ENCODE results near the gene ASCC1.

ASCC1 gene

GRCh38 chr10:72186258-72186981, 29.7 kb downstream of the ASCC1 start:
- in situ Hi-C loops (cut with HindIII; ENCODE audit: low sequenced_read_pairs), result no loop called here
- DNase-seq (ENCODE audit: low read depth), result no peak
- TF ChIP-seq CTCF (IDR thresholded peaks at IDR 0.05; ENCODE audit: low read depth, low read length, missing control alignments), result no peak
- no peak overlapping the region for H3K4me3 ChIP-seq (ENCODE audit: low read depth, low read length)

- no peak overlapping the region for H3K4me3 ChIP-seq (ENCODE audit: low read depth, low read length)
- no peak for TF ChIP-seq CTCF (IDR thresholded peaks at IDR 0.05; ENCODE audit: low read depth, low read length, missing control alignments)
- DNase-seq (ENCODE audit: low read depth), result no peak
- in situ Hi-C loops (cut with HindIII; ENCODE audit: low sequenced_read_pairs), result no loop called here
Observed at GRCh38 chr10:72184156-72184555, 31.9 kb downstream of the ASCC1 start.

- DNase-seq (ENCODE audit: low read depth), result no peak
- TF ChIP-seq CTCF (IDR thresholded peaks at IDR 0.05; ENCODE audit: low read depth, low read length, missing control alignments), result no peak
- in situ Hi-C loops (cut with HindIII; ENCODE audit: low sequenced_read_pairs), result no loop called here
- H3K4me3 ChIP-seq (ENCODE audit: low read depth, low read length), result no peak overlapping the region
Observed at GRCh38 chr10:72177454-72177853, 38.6 kb downstream of the ASCC1 start.

GRCh38 chr10:72176701-72177100, 39.4 kb downstream of the ASCC1 start:
- in situ Hi-C loops (cut with HindIII; ENCODE audit: low sequenced_read_pairs), result no loop called here
- H3K4me3 ChIP-seq (ENCODE audit: low read depth, low read length), result no peak overlapping the region
- no peak for TF ChIP-seq CTCF (IDR thresholded peaks at IDR 0.05; ENCODE audit: low read depth, low read length, missing control alignments)
- DNase-seq (ENCODE audit: low read depth), result no peak

- in situ Hi-C loops (cut with HindIII; ENCODE audit: low sequenced_read_pairs), result no loop called here
- no peak for DNase-seq (ENCODE audit: low read depth)
- H3K4me3 ChIP-seq (ENCODE audit: low read depth, low read length), result no peak overlapping the region
- TF ChIP-seq CTCF (IDR thresholded peaks at IDR 0.05; ENCODE audit: low read depth, low read length, missing control alignments), result no peak
Observed at GRCh38 chr10:72175149-72175548, 40.9 kb downstream of the ASCC1 start.

GRCh38 chr10:72174297-72174662, 41.8 kb downstream of the ASCC1 start:
- in situ Hi-C loops (cut with HindIII; ENCODE audit: low sequenced_read_pairs), result no loop called here
- DNase-seq (ENCODE audit: low read depth), result no peak
- TF ChIP-seq CTCF (IDR thresholded peaks at IDR 0.05; ENCODE audit: low read depth, low read length, missing control alignments), result no peak
- H3K4me3 ChIP-seq (ENCODE audit: low read depth, low read length), result no peak overlapping the region
